H9 (cell line): ENCODE measurements around the gene ADA. TPM values are rescaled to one million over a fixed set of nuclear protein-coding genes. Genes with fewer than 3 reads are reported as not detected.

ENCODE experiments used
- DNase-seq: peaks from one replicate; pipeline ENCODE4 v3.0.0-alpha.2; 2017
- H2AFZ ChIP-seq: one replicate; pipeline ENCODE4 v1.6.1; 2013; ENCODE audit warnings: mild to moderate bottlenecking, low read length, control low read depth, moderate library complexity
- H2AK5ac ChIP-seq: 2 replicates; pipeline ENCODE4 v1.6.1; 2013; ENCODE audit warnings: low read length, control low read depth, mixed read lengths; ENCODE audit not compliant: insufficient read length
- H2BK120ac ChIP-seq: one replicate; pipeline ENCODE4 v1.6.1; 2013; ENCODE audit warnings: low read depth, mild to moderate bottlenecking, low read length, control low read depth, inconsistent platforms; ENCODE audit not compliant: poor library complexity, severe bottlenecking
- H2BK12ac ChIP-seq: 2 replicates; pipeline ENCODE4 v1.6.1; 2013; ENCODE audit warnings: low read length, control low read depth, mixed read lengths, low read depth; ENCODE audit not compliant: insufficient read length
- H2BK15ac ChIP-seq: 2 replicates; pipeline ENCODE4 v1.6.1; 2013; ENCODE audit warnings: low read depth, low read length, control low read depth
- H2BK20ac ChIP-seq: one replicate; pipeline ENCODE4 v1.6.1; 2013; ENCODE audit warnings: low read depth, mild to moderate bottlenecking, low read length, control low read depth, inconsistent platforms; ENCODE audit not compliant: poor library complexity, severe bottlenecking
- H2BK5ac ChIP-seq: 2 replicates; pipeline ENCODE4 v1.6.1; 2013; ENCODE audit warnings: low read length, control low read depth, mixed read lengths; ENCODE audit not compliant: insufficient read length
- H3K14ac ChIP-seq: 2 replicates; pipeline ENCODE4 v1.6.1; 2013; ENCODE audit warnings: low read length, control low read depth; ENCODE audit not compliant: insufficient read depth
- H3K18ac ChIP-seq: 2 replicates; pipeline ENCODE4 v1.6.1; 2013; ENCODE audit warnings: low read depth, mild to moderate bottlenecking, mixed read lengths, low read length, control low read depth; ENCODE audit not compliant: insufficient read length
- H3K23ac ChIP-seq: 2 replicates; pipeline ENCODE4 v1.6.1; 2013; ENCODE audit warnings: low read length, control low read depth, mixed read lengths, low read depth; ENCODE audit not compliant: insufficient read length
- H3K23me2 ChIP-seq: 2 replicates; pipeline ENCODE4 v1.6.1; 2013; ENCODE audit warnings: low read depth, mild to moderate bottlenecking, mixed read lengths, low read length, control low read depth; ENCODE audit not compliant: insufficient read length, poor library complexity, severe bottlenecking
- H3K27ac ChIP-seq: 2 replicates; pipeline ENCODE4 v1.5.1; 2013; ENCODE audit warnings: low read length, control low read depth, mixed read lengths, low read depth; ENCODE audit not compliant: insufficient read length
- H3K27me3 ChIP-seq: 2 replicates; pipeline ENCODE4 v1.6.1; 2013; ENCODE audit warnings: low read length, control low read depth, inconsistent platforms; ENCODE audit not compliant: insufficient read depth
- H3K4ac ChIP-seq: 2 replicates; pipeline ENCODE4 v1.6.1; 2013; ENCODE audit warnings: low read depth, mild to moderate bottlenecking, control low read depth, inconsistent platforms, low read length, moderate library complexity
- H3K4me1 ChIP-seq: 2 replicates; pipeline ENCODE4 v1.6.1; 2013; ENCODE audit warnings: low read length, control low read depth, inconsistent platforms; ENCODE audit not compliant: insufficient read depth
- H3K4me2 ChIP-seq: 2 replicates; pipeline ENCODE4 v1.6.1; 2013; ENCODE audit warnings: low read length, control low read depth, mixed read lengths; ENCODE audit not compliant: insufficient read length, insufficient read depth
- H3K56ac ChIP-seq: 2 replicates; pipeline ENCODE4 v1.6.1; 2013; ENCODE audit warnings: low read depth, mild to moderate bottlenecking, mixed read lengths, low read length, control low read depth; ENCODE audit not compliant: insufficient read length
- H3K79me1 ChIP-seq: 2 replicates; pipeline ENCODE4 v1.6.1; 2013; ENCODE audit warnings: low read depth, mild to moderate bottlenecking, moderate library complexity, low read length, control low read depth, inconsistent platforms; ENCODE audit not compliant: insufficient read depth, poor library complexity, severe bottlenecking
- H3K79me2 ChIP-seq: 2 replicates; pipeline ENCODE4 v1.6.1; 2013; ENCODE audit warnings: low read length, control low read depth, inconsistent platforms; ENCODE audit not compliant: insufficient read depth
- H3K9ac ChIP-seq: 2 replicates; pipeline ENCODE4 v1.6.1; 2013; ENCODE audit warnings: low read length, control low read depth, mixed read lengths; ENCODE audit not compliant: insufficient read length; ENCODE audit errors: extremely low read depth
- H3K9me3 ChIP-seq: one replicate; pipeline ENCODE4 v1.6.1; 2013; ENCODE audit warnings: low read depth, low read length, inconsistent platforms; ENCODE audit not compliant: control insufficient read depth
- H3T11ph ChIP-seq: one replicate; pipeline ENCODE4 v1.6.1; 2013; ENCODE audit warnings: mild to moderate bottlenecking, low read length, control low read depth, inconsistent platforms
- H4K20me1 ChIP-seq: one replicate; pipeline ENCODE4 v1.6.1; 2013; ENCODE audit not compliant: control insufficient read depth, insufficient read length, insufficient read depth
- H4K5ac ChIP-seq: 2 replicates; pipeline ENCODE4 v1.6.1; 2013; ENCODE audit warnings: low read depth, mild to moderate bottlenecking, mixed read lengths, low read length, control low read depth; ENCODE audit not compliant: insufficient read length
- H4K8ac ChIP-seq: replicated peaks from 2 replicates; pipeline ENCODE4 v1.6.1; 2013; ENCODE audit warnings: low read length, control low read depth, mixed read lengths, low read depth; ENCODE audit not compliant: insufficient read length
- H4K91ac ChIP-seq: 2 replicates; pipeline ENCODE4 v1.6.1; 2013; ENCODE audit warnings: low read depth, mild to moderate bottlenecking, moderate library complexity, mixed read lengths, low read length, control low read depth; ENCODE audit not compliant: insufficient read length
- H3K27ac Mint-ChIP-seq, 3 experiments: 2 replicates in 2 of 3; 3 replicates in 1 of 3; pipeline ENCODE4 v1.8.0; 2020 to 2021; ENCODE audit warnings: mixed read lengths in 3 of 3, mild to moderate bottlenecking in 1 of 3, moderate library complexity in 1 of 3
- H3K27me3 Mint-ChIP-seq: 2 replicates; pipeline ENCODE4 v1.8.0; 2021; ENCODE audit warnings: low read depth, mild to moderate bottlenecking, moderate library complexity, mixed read lengths
- H3K36me3 Mint-ChIP-seq, 3 experiments: 2 replicates in 2 of 3; 3 replicates in 1 of 3; pipeline ENCODE4 v1.8.0; 2020 to 2021; ENCODE audit warnings: low read depth in 3 of 3, mixed read lengths in 3 of 3; ENCODE audit not compliant: insufficient read depth in 1 of 3
- H3K4me1 Mint-ChIP-seq, 2 experiments: 2 replicates each; pipeline ENCODE4 v1.8.0; 2020; ENCODE audit warnings: mixed read lengths in 2 of 2
- H3K4me3 Mint-ChIP-seq, 2 experiments: 2 replicates in 1 of 2; 3 replicates in 1 of 2; pipeline ENCODE4 v1.8.0; 2020 to 2021; ENCODE audit warnings: mild to moderate bottlenecking in 2 of 2, mixed read lengths in 2 of 2, moderate library complexity in 1 of 2
- H3K9me3 Mint-ChIP-seq, 2 experiments: 2 replicates in 1 of 2; 3 replicates in 1 of 2; pipeline ENCODE4 v1.8.0; 2020; ENCODE audit warnings: mild to moderate bottlenecking in 2 of 2, mixed read lengths in 2 of 2, moderate library complexity in 1 of 2
- WGBS: extraction: QIAGEN DNeasy Blood & Tissue Kit; methylation state at CpG from one replicate; pipeline ENCODE4 v1.1.7; 2013; ENCODE audit warnings: missing lambda C conversion rate, low lambda C conversion rate, mixed read lengths; ENCODE audit not compliant: insufficient read length; ENCODE audit errors: extremely low coverage; 5-methylcytosine and 5-hydroxymethylcytosine counted together
- total RNA-seq: library from RNA; stranded (reverse); gene quantifications from 2 replicates; pipeline ENCODE4 v1.2.1, GENCODE V29; 2021
- TF ChIP-seq, protein P1 (sequence below): fragments of 200-600 bp; sonication (generic); conservative IDR thresholded peaks from 3 replicates; pipeline ENCODE4 v1.8.0; 2021; ENCODE audit warnings: antibody characterized with exemption, mild to moderate bottlenecking

ADA gene
- total RNA-seq, 1 experiment from 2014 or later, result 22.0 TPM

DNA sequence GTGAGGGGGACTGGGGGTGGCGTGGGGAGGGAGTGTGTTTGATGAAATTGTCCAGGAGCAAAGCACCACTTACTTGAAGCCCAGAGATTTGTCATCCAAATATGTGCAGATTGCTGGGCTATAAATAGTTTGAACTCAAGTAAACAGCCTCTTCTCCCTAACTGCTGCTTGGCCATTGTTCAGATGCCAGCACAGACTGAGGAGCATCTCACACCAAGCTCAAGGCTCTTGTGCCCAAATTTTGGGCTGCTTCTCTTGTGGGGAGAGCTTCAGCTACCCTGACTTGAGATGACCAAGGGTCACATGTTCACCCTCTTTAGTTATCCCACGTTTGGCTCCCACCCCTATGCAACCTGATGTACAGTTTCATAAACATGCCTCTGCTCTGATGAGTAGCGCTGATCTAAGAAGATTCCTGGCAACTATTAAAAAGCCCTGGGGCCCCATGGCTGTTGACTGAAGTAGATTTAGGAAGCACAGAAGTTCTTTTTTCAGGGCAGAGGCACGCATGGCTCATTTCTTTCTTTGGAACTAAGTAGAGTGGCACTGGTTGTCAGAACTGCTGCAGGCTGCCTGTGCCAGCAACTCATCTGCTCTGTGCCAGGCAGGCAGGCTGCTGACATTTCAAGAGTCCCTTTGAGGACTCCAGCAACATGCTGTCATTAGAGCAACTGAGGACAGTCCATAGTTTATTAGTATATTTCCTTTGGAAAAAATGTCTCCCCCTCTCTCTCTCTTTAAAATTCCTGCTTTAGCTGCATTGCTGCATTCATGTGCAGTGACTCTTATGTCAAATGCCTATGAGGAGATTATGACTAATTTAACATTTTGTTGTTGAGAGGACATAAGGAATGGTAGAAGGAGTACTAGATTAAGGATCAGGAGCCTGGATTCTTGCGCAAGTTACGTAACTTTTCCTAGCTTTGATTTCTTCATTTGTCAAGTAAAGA, 78.7 kb downstream of the ADA start:
- no peak overlapping the region for H3K9ac ChIP-seq
- H2AFZ ChIP-seq, result no peak overlapping the region
- no peak overlapping the region for H3K4ac ChIP-seq
- H3K23ac ChIP-seq, result no peak overlapping the region
- H2BK12ac ChIP-seq, result no peak overlapping the region
- H3K4me3 Mint-ChIP-seq, result no peak overlapping the region
- H3K4me1 ChIP-seq, result no peaks in the 10 kb centered on the region
- H3K14ac ChIP-seq, result no peak overlapping the region
- H2BK20ac ChIP-seq, result no peak overlapping the region
- no peak overlapping the region for H4K8ac ChIP-seq
- H3K4me2 ChIP-seq, result no peak overlapping the region
- H4K5ac ChIP-seq, result no peak overlapping the region
- H3K23me2 ChIP-seq, result no peaks in the 10 kb centered on the region
- no peak overlapping the region for H2AK5ac ChIP-seq
- no peak overlapping the region for H2BK15ac ChIP-seq
- no peaks in the 10 kb centered on the region for H3K9me3 Mint-ChIP-seq
- no peaks in the 10 kb centered on the region for H3K79me1 ChIP-seq
- no peaks in the 10 kb centered on the region for H3K9me3 ChIP-seq
- no peaks in the 10 kb centered on the region for H4K20me1 ChIP-seq
- no peaks in the 10 kb centered on the region for H3K27me3 ChIP-seq
- no peak overlapping the region for H4K91ac ChIP-seq
- TF ChIP-seq, protein P1, sequence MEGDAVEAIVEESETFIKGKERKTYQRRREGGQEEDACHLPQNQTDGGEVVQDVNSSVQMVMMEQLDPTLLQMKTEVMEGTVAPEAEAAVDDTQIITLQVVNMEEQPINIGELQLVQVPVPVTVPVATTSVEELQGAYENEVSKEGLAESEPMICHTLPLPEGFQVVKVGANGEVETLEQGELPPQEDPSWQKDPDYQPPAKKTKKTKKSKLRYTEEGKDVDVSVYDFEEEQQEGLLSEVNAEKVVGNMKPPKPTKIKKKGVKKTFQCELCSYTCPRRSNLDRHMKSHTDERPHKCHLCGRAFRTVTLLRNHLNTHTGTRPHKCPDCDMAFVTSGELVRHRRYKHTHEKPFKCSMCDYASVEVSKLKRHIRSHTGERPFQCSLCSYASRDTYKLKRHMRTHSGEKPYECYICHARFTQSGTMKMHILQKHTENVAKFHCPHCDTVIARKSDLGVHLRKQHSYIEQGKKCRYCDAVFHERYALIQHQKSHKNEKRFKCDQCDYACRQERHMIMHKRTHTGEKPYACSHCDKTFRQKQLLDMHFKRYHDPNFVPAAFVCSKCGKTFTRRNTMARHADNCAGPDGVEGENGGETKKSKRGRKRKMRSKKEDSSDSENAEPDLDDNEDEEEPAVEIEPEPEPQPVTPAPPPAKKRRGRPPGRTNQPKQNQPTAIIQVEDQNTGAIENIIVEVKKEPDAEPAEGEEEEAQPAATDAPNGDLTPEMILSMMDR, result no peak
- no peaks in the 10 kb centered on the region for H3K79me2 ChIP-seq
- H3K4me1 Mint-ChIP-seq, result peaks cover 0 to 8% of the 10 kb centered on the region in 2 experiments; a peak in 2 of 4 replicates
- WGBS, result no CpG with 5 or more reads among the region's 6 CpGs
- no peak overlapping the region for H2BK120ac ChIP-seq
- peak overlapping the region in 2 of 3 experiments; percentile 65 to 76; a peak in 3 of 7 replicates for H3K27ac Mint-ChIP-seq
- DNase-seq, result no peak
- H3K27ac ChIP-seq, result no peak overlapping the region
- H3K18ac ChIP-seq, result no peak overlapping the region
- no peak overlapping the region for H3T11ph ChIP-seq
- no peak overlapping the region for H2BK5ac ChIP-seq
- no peaks in the 10 kb centered on the region for H3K36me3 Mint-ChIP-seq
- no peaks in the 10 kb centered on the region for H3K27me3 Mint-ChIP-seq
- no peak overlapping the region for H3K56ac ChIP-seq
